Sigmoid colon (tissue), 7 donors: ENCODE results near the gene HES3. TPM values are rescaled to one million over a fixed set of nuclear protein-coding genes. Genes with fewer than 3 reads are reported as not detected.

Experiments
- DNase-seq: peaks from one replicate; pipeline ENCODE4 v3.0.0-alpha.2; 2019
- H3K27ac ChIP-seq, 4 donors: fragments of 200-600 bp; sonication (generic); one replicate each; pipeline ENCODE4 v1.5.1; 2016 to 2019; ENCODE audit warnings: mild to moderate bottlenecking in 1 of 4
- H3K27me3 ChIP-seq, 3 donors: fragments of 200-600 bp; sonication (generic); one replicate each; pipeline ENCODE4 v1.5.1; 2019; ENCODE audit warnings: mild to moderate bottlenecking in 1 of 3
- H3K36me3 ChIP-seq, 4 donors: fragments of 200-600 bp; sonication (generic); one replicate each; pipeline ENCODE4 v1.5.1; 2016 to 2019
- H3K4me1 ChIP-seq, 4 donors: fragments of 200-600 bp; sonication (generic); one replicate each; pipeline ENCODE4 v1.5.1; 2017 to 2019
- H3K4me3 ChIP-seq, 4 donors: fragments of 200-600 bp; sonication (generic); one replicate each; pipeline ENCODE4 v1.5.1; 2017 to 2019; ENCODE audit warnings: mild to moderate bottlenecking in 2 of 4, moderate library complexity in 1 of 4
- H3K9me3 ChIP-seq, 4 donors: fragments of 200-600 bp in 3 of 4; sonication (generic) in 3 of 4; one replicate each; pipeline versions ENCODE4 v1.5.1 to v1.6.1; 2013 to 2019
- CTCF ChIP-seq, 4 experiments: fragments of 450-650 bp in 3 of 4; fragments of 200-600 bp in 1 of 4; IDR thresholded peaks; one replicate each; pipeline ENCODE4 v1.5.1; 2016 to 2019; ENCODE audit warnings: antibody characterized with exemption in 4 of 4, mild to moderate bottlenecking in 3 of 4, moderate library complexity in 2 of 4
- EP300 ChIP-seq, 4 donors: sonication (generic); formaldehyde crosslinking; IDR thresholded peaks; one replicate each; pipeline ENCODE4 v1.6.1; 2017; ENCODE audit warnings: antibody characterized with exemption in 4 of 4
- POLR2A ChIP-seq, 2 donors: fragments of 450-650 bp; IDR thresholded peaks; one replicate each; pipeline ENCODE4 v1.6.1; 2016; ENCODE audit warnings: antibody characterized with exemption in 2 of 2, mild to moderate bottlenecking in 2 of 2, moderate library complexity in 2 of 2
- POLR2AphosphoS5 ChIP-seq, 4 donors: sonication (generic); formaldehyde crosslinking; IDR thresholded peaks; one replicate each; pipeline ENCODE4 v1.6.1; 2017; ENCODE audit warnings: antibody characterized with exemption in 4 of 4
- WGBS, 2 donors: extraction: QIAGEN DNeasy Blood & Tissue Kit; methylation state at CpG; one replicate each; pipeline ENCODE4 v1.1.7; 2013; 5-methylcytosine and 5-hydroxymethylcytosine counted together
- intact Hi-C: fragments of 100-400 bp; cut with DNase I; formaldehyde crosslinking; loops from one replicate; pipeline ENCODE4 v1.15.1; 2023
- polyA plus RNA-seq, 3 donors: library from polyadenylated mRNA; stranded (reverse); fragments of 200-250 nt; gene quantifications; one replicate each; pipeline ENCODE4 v1.2.3, GENCODE V29; 2013
- total RNA-seq, 4 donors: library from RNA; depleted of rRNA; stranded (reverse); fragments of >200 nt; gene quantifications; one replicate each; pipeline ENCODE4 v1.1.0, GENCODE V29; 2016
- donor health status: healthy with polysubstance abuse.
- donor health status: Bipolar disorder and iron deficiency.
- donor health status: healthy.

The HES3 gene
- total and polyA plus RNA-seq, 7 donors: not detected

GRCh38 chr1:6245086-6245868, 1.3 kb downstream of the HES3 start:
- Histone ChIP-seq H3K36me3 (no peaks in the 10 kb centered on the region), H3K27me3 (peaks cover 50 to 99% (median 96%) of the 10 kb centered on the region in 3 donors), H3K4me1 (peaks cover 2 to 44% (median 35%) of the 10 kb centered on the region in 4 donors), H3K27ac (no peak overlapping the region), H3K4me3 (no peak overlapping the region), H3K9me3 (no peaks in the 10 kb centered on the region)
- peak; percentile 83 for DNase-seq
- WGBS, 2 donors: 3% methylated on average over 79 of the region's 79 CpGs
- TF ChIP-seq EP300 (IDR thresholded peaks at IDR 0.05) (no peak), CTCF (IDR thresholded peaks at IDR 0.05) (peak; percentile 54 to 78 (median 68))
- intact Hi-C loops: loop anchor here (2.0 to 10.0 kb wide), 3 partner anchors 38 to 730 kb away; partner anchors contain the start of gene RNF207

GRCh38 chr1:6245869-6246496, 2.0 kb downstream of the HES3 start:
- 4 to 5% methylated on average over 49 of the region's 49 CpGs for WGBS, 2 donors
- peaks cover 49 to 99% (median 96%) of the 10 kb centered on the region in 3 donors for H3K27me3 ChIP-seq
- TF ChIP-seq POLR2AphosphoS5 (IDR thresholded peaks at IDR 0.05) (no peak), EP300 (IDR thresholded peaks at IDR 0.05) (no peak), CTCF (IDR thresholded peaks at IDR 0.05) (no peak), POLR2A (IDR thresholded peaks at IDR 0.05) (no peak)
- DNase-seq: no peak
- H3K4me3 ChIP-seq: no peak overlapping the region
- H3K36me3 ChIP-seq: no peaks in the 10 kb centered on the region
- H3K4me1 ChIP-seq: peaks cover 2 to 44% (median 35%) of the 10 kb centered on the region in 4 donors
- H3K27ac ChIP-seq: no peak overlapping the region
- intact Hi-C loops: loop anchor here (1.0 to 10.0 kb wide), 4 partner anchors 39 to 731 kb away; partner anchors contain the start of gene RNF207
- no peaks in the 10 kb centered on the region for H3K9me3 ChIP-seq

- peak; percentile 91 for DNase-seq
- H3K27ac ChIP-seq: no peak overlapping the region
- TF ChIP-seq CTCF (IDR thresholded peaks at IDR 0.05): peak; percentile 88 to 97 (median 95)
- TF ChIP-seq POLR2AphosphoS5 (IDR thresholded peaks at IDR 0.05): peak in 1 of 4 donors; percentile 10
- TF ChIP-seq EP300 (IDR thresholded peaks at IDR 0.05): no peak
- peaks cover 2 to 39% (median 31%) of the 10 kb centered on the region in 4 donors for H3K4me1 ChIP-seq
- intact Hi-C loops: loop anchor here (1.0 to 10.0 kb wide), 3 partner anchors 97 to 732 kb away; no protein-coding TSS in a partner anchor
- H3K4me3 ChIP-seq: no peak overlapping the region
- no peaks in the 10 kb centered on the region for H3K9me3 ChIP-seq
- WGBS, 2 donors: 5 to 8% methylated on average over 30 of the region's 30 CpGs
- no peaks in the 10 kb centered on the region for H3K36me3 ChIP-seq
- H3K27me3 ChIP-seq: peaks cover 41 to 99% (median 96%) of the 10 kb centered on the region in 3 donors
Measured at GRCh38 chr1:6246497-6247467, 2.8 kb downstream of the HES3 start.

GRCh38 chr1:6247651-6248050, 3.7 kb downstream of the HES3 start:
- Histone ChIP-seq H3K4me1 (peaks cover 2 to 31% (median 22%) of the 10 kb centered on the region in 4 donors), H3K27ac (no peak overlapping the region), H3K36me3 (no peaks in the 10 kb centered on the region), H3K4me3 (no peak overlapping the region), H3K9me3 (no peaks in the 10 kb centered on the region), H3K27me3 (peaks cover 32 to 95% (median 88%) of the 10 kb centered on the region in 3 donors)
- TF ChIP-seq POLR2AphosphoS5 (IDR thresholded peaks at IDR 0.05) (no peak), CTCF (IDR thresholded peaks at IDR 0.05) (no peak), EP300 (IDR thresholded peaks at IDR 0.05) (no peak), POLR2A (IDR thresholded peaks at IDR 0.05) (no peak)
- DNase-seq: no peak
- intact Hi-C loops: loop anchor here (5.0 to 10.0 kb wide), 2 partner anchors 155 to 733 kb away; no protein-coding TSS in a partner anchor
- WGBS, 2 donors: 52 to 77% methylated on average over 5 of the region's 5 CpGs
